ENCODE measurements around the gene DTNBP1. TPM values are rescaled to one million over a fixed set of nuclear protein-coding genes. Genes with fewer than 3 reads are reported as not detected.

DTNBP1 gene
- polyA plus RNA-seq, 1 experiment = 19.1 TPM

GRCh38 chr6:15594512-15595259 is 68.1 kb downstream of the DTNBP1 start:
- ChIA-PET POLR2A (no interaction called here), CTCF (no interaction called here)
- TF ChIP-seq CTCF (IDR thresholded peaks at IDR 0.05; ENCODE audit: insufficient read depth, low read depth, low read length) = no peak

GRCh38 chr6:15593798-15594197 is 69.0 kb downstream of the DTNBP1 start:
- no peak for DNase-seq (ENCODE audit: low read depth)
- no peak for TF ChIP-seq CTCF (IDR thresholded peaks at IDR 0.05; ENCODE audit: insufficient read depth, low read depth, low read length)
- ChIA-PET POLR2A (no interaction called here), CTCF (no interaction called here)
- Histone ChIP-seq H3K27me3 (ENCODE audit: control insufficient read depth, insufficient read depth, low read length) (no peaks in the 10 kb centered on the region), H3K36me3 (ENCODE audit: control insufficient read depth, insufficient read depth, low read length) (no peaks in the 10 kb centered on the region), H3K4me3 (ENCODE audit: low read depth, low read length) (no peak overlapping the region)

More at GRCh38 chr6:15594512-15595259, 68.1 kb downstream of the DTNBP1 start:
- DNase-seq (ENCODE audit: low read depth) = no peak
- Histone ChIP-seq H3K36me3 (ENCODE audit: control insufficient read depth, insufficient read depth, low read length) (no peaks in the 10 kb centered on the region), H3K27me3 (ENCODE audit: control insufficient read depth, insufficient read depth, low read length) (no peaks in the 10 kb centered on the region), H3K4me3 (ENCODE audit: low read depth, low read length) (no peak overlapping the region)

- H3K36me3 ChIP-seq (ENCODE audit: control insufficient read depth, insufficient read depth, low read length) = no peaks in the 10 kb centered on the region
- H3K4me3 ChIP-seq (ENCODE audit: low read depth, low read length) = no peak overlapping the region
- TF ChIP-seq CTCF (IDR thresholded peaks at IDR 0.05; ENCODE audit: insufficient read depth, low read depth, low read length) = no peak
- CTCF ChIA-PET = no interaction called here
- DNase-seq (ENCODE audit: low read depth) = no peak
- no peaks in the 10 kb centered on the region for H3K27me3 ChIP-seq (ENCODE audit: control insufficient read depth, insufficient read depth, low read length)
- POLR2A ChIA-PET = no interaction called here
Measured at GRCh38 chr6:15592610-15593009, 70.2 kb downstream of the DTNBP1 start.

GRCh38 chr6:15588971-15589634 is 73.7 kb downstream of the DTNBP1 start:
- peak; percentile 42 for DNase-seq (ENCODE audit: low read depth)
- CTCF ChIA-PET = interaction anchor here (0.5 kb wide), 1 partner anchor 1463 kb away, joined by 3 read pairs; no protein-coding TSS in a partner anchor

More at GRCh38 chr6:15588971-15589634, 73.7 kb downstream of the DTNBP1 start:
- POLR2A ChIA-PET = no interaction called here
- TF ChIP-seq CTCF (IDR thresholded peaks at IDR 0.05; ENCODE audit: insufficient read depth, low read depth, low read length) = no peak
- Histone ChIP-seq H3K4me3 (ENCODE audit: low read depth, low read length) (no peak overlapping the region), H3K27me3 (ENCODE audit: control insufficient read depth, insufficient read depth, low read length) (no peaks in the 10 kb centered on the region), H3K36me3 (ENCODE audit: control insufficient read depth, insufficient read depth, low read length) (no peaks in the 10 kb centered on the region)

All from BJ (cell line).